Measurements from ENCODE around the gene GPR39. TPM values are rescaled to one million over a fixed set of nuclear protein-coding genes. Genes with fewer than 3 reads are reported as not detected.

GPR39 gene
- total RNA-seq, 4 donors from 2014 or later, result 0.15 TPM; not detected in 3

DNA sequence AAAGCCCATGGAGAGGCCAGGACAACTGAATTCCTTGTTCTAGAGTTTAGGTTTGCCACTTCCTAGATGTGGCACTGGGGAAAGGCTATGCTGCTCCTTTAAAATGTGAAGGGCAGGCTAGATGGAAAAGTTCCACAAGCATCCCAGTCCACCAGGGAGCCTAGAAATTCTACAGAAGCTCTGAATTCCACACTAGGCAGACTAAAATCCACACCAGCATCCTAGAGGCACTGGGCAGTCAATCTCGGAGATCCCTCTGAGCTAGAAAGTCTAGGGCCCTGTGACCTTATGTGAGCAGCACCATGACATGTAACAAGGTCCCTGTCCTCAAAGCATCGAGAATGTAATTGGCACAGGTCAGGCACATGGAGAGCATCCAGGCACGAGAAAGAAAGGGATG is 181.9 kb downstream of the GPR39 start:
- in situ Hi-C loops (cut with MboI; ENCODE audit: low sequenced_read_pairs in 4 of 4) (no loop called here), intact Hi-C loops (cut with DNase I; ENCODE audit: low total_unique reads) (no loop called here)
- Histone ChIP-seq H3K4me1 (no peaks in the 10 kb centered on the region), H3K27me3 (no peaks in the 10 kb centered on the region), H3K4me3 (no peak overlapping the region), H3K27ac (no peak overlapping the region), H3K36me3 (no peaks in the 10 kb centered on the region), H3K9me3 (no peaks in the 10 kb centered on the region)
- ATAC-seq, result no peak
- TF ChIP-seq CTCF (IDR thresholded peaks at IDR 0.05 in 4 of 5, conservative IDR thresholded peaks at IDR 0.05 in 1 of 5) (no peak), POLR2A (IDR thresholded peaks at IDR 0.05) (no peak)
- no peak for DNase-seq

DNA sequence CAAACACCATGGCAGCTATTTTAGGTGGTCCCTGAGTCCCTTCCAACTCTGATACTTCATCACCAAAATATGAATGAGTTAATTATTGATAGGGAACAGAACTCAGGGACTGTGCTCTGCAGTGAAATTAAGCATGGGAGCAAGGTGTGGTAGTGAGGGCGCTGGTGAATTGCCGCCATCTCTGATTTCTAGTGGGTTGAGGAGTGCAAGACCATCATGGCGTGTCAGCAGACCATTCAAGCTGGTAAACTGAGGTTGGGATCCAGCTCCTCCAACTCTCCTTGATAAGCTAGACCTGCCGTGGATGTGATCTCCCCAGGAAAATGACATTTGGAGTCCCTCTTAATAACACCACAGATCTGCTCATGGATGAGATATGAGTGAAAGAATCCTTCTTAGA is 183.0 kb downstream of the GPR39 start:
- Histone ChIP-seq H3K4me1 (no peaks in the 10 kb centered on the region), H3K9me3 (no peaks in the 10 kb centered on the region), H3K4me3 (no peak overlapping the region), H3K27ac (no peak overlapping the region), H3K36me3 (no peaks in the 10 kb centered on the region), H3K27me3 (no peaks in the 10 kb centered on the region)
- DNase-seq (no peak), ATAC-seq (no peak)
- in situ Hi-C loops (cut with MboI; ENCODE audit: low sequenced_read_pairs in 4 of 4) (no loop called here), intact Hi-C loops (cut with DNase I; ENCODE audit: low total_unique reads) (no loop called here)
- no peak for TF ChIP-seq POLR2A (IDR thresholded peaks at IDR 0.05)
- TF ChIP-seq CTCF (IDR thresholded peaks at IDR 0.05 in 4 of 5, conservative IDR thresholded peaks at IDR 0.05 in 1 of 5), result no peak

- DNase-seq (no peak), ATAC-seq (no peak)
- Histone ChIP-seq H3K4me3 (no peak overlapping the region), H3K9me3 (no peaks in the 10 kb centered on the region), H3K4me1 (no peaks in the 10 kb centered on the region), H3K27me3 (no peaks in the 10 kb centered on the region), H3K27ac (no peak overlapping the region), H3K36me3 (no peaks in the 10 kb centered on the region)
- intact Hi-C loops (cut with DNase I; ENCODE audit: low total_unique reads) (no loop called here), in situ Hi-C loops (cut with MboI; ENCODE audit: low sequenced_read_pairs in 4 of 4) (no loop called here)
- TF ChIP-seq POLR2A (IDR thresholded peaks at IDR 0.05) (no peak), CTCF (IDR thresholded peaks at IDR 0.05 in 4 of 5, conservative IDR thresholded peaks at IDR 0.05 in 1 of 5) (no peak)
These were observed 188.0 kb downstream of the GPR39 start for GRCh38 chr2:132604561-132604960.

DNA sequence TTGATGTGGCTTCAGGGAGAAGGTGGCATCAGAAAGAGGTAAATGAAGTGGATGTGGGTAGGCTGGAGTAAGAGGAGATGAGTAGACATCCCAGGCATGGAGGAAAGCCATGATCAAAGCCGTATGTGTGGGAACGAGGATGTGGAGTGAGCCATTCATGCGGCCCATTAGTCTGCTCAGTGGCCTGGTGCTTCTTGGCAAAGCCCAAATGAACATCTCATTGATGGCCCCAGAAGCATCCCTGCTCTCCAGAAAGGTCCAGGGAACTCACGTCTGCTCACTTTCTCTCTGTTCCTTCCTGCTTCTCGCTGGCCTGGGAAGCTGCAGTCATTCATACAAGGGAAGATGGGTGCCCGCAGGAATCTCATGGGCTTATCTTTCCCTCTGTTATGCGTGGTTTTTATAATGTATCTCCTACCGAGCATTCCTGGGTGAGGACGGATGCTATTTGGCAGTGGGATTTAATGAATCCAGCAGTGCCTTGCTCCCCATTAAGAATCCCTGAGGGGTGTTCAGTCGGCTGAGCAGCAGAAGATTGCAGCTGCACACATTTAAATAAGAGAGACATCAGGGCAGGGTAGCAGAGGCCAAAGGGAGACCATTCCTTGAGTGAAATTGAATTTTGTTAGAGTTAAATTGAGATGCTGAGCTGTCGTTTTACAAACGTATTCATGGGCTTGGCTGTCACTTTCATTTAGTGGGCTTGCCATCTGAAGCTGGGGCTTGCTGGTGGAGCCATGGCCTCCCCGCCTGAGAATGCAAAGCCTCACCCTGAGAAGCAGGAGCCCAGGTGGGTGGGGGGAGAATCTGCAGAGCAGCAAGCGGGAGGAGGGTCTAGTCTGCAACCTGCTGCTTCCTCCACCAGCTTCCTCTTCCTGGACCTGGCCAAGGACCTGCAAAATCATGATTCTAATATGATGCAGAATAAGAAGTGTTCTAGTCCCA is 188.9 kb downstream of the GPR39 start:
- no peaks in the 10 kb centered on the region for H3K36me3 ChIP-seq
- in situ Hi-C loops (cut with MboI; ENCODE audit: low sequenced_read_pairs in 4 of 4), result no loop called here
- TF ChIP-seq POLR2A (IDR thresholded peaks at IDR 0.05) (no peak), CTCF (IDR thresholded peaks at IDR 0.05 in 4 of 5, conservative IDR thresholded peaks at IDR 0.05 in 1 of 5) (no peak)
- intact Hi-C loops (cut with DNase I; ENCODE audit: low total_unique reads), result no loop called here
- DNase-seq (no peak), ATAC-seq (no peak)
- H3K27me3 ChIP-seq, result no peaks in the 10 kb centered on the region
- no peak overlapping the region for H3K4me3 ChIP-seq
- H3K27ac ChIP-seq, result no peak overlapping the region
- no peaks in the 10 kb centered on the region for H3K4me1 ChIP-seq
- H3K9me3 ChIP-seq, result no peaks in the 10 kb centered on the region

Data from gastrocnemius medialis (tissue), 4 donors.